Activated B cell treated with CpG ODN at 0.5 μM for 24 hours (primary cell): ENCODE results near the gene TEN1. TPM values are rescaled to one million over a fixed set of nuclear protein-coding genes. Genes with fewer than 3 reads are reported as not detected.

Source experiments
- ATAC-seq: fragments of 200-7000 bp; cut with Tn5 transposase; one replicate; pipeline ENCODE4 v1.10.0; 2021; ENCODE audit warnings: low read depth, mild to moderate bottlenecking, moderate library complexity
- CTCF ChIA-PET: fragments of 350-600 bp; sonication (Branson Sonifier 250); formaldehyde crosslinking; loops from one replicate; lab custom pipeline; 2021; ENCODE audit warnings: antibody characterized with exemption; lab: Charles Lee
- POLR2A ChIA-PET: fragments of 350-600 bp; sonication (Branson Sonifier 250); formaldehyde crosslinking; loops from one replicate; lab custom pipeline; 2021; ENCODE audit warnings: antibody characterized with exemption; lab: Charles Lee
- DNase-seq: peaks from one replicate; pipeline ENCODE4 v3.0.0; 2022
- H3K27ac Mint-ChIP-seq: one replicate; pipeline ENCODE4 v1.8.0; 2020; ENCODE audit warnings: mixed read lengths
- H3K27me3 Mint-ChIP-seq: one replicate; pipeline ENCODE4 v1.8.0; 2021; ENCODE audit warnings: mixed read lengths
- H3K36me3 Mint-ChIP-seq: one replicate; pipeline ENCODE4 v1.8.0; 2021; ENCODE audit warnings: low read depth, mixed read lengths
- H3K4me1 Mint-ChIP-seq: one replicate; pipeline ENCODE4 v1.8.0; 2021; ENCODE audit warnings: mixed read lengths
- H3K4me3 Mint-ChIP-seq: one replicate; pipeline ENCODE4 v1.8.0; 2020; ENCODE audit warnings: mild to moderate bottlenecking, mixed read lengths
- H3K9me3 Mint-ChIP-seq: one replicate; pipeline ENCODE4 v1.8.0; 2020; ENCODE audit warnings: mixed read lengths
- CTCF ChIP-seq: fragments of 200-600 bp; IDR thresholded peaks from one replicate; pipeline ENCODE4 v1.8.0; 2022; ENCODE audit warnings: antibody characterized with exemption, mild to moderate bottlenecking
- intact Hi-C: fragments of 100-400 bp; cut with micrococcal nuclease; formaldehyde crosslinking; loops from one replicate; pipeline ENCODE4 v1.15.1; 2024
- total RNA-seq: library from RNA; stranded (reverse); gene quantifications from 2 replicates; pipeline ENCODE4 v1.2.3, GENCODE V29; 2022

TEN1 gene
- total RNA-seq, 1 donor from 2014 or later: 22.7 TPM

DNA sequence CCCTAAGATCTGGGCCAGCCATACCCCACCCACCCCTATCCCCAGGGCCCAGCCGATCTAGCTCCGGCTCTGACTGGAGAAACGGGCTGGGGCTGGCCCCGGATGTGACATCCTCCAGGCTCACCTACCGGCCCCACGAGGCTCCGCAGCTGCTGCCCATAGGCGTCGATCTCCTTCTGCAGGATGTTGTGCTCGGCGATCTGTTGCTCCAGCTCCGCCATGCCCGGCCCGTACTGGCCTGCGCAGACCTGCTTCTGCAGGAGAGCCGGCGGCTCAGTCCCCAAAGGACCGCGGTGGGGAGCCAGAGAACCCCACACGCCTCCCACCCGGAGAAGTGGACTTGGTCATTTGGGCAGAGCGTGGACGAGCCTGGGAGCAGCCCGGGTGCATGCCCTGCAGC is 43.2 kb downstream of the TEN1 start:
- POLR2A ChIA-PET: no interaction called here
- no peaks in the 10 kb centered on the region for H3K36me3 Mint-ChIP-seq
- no peak for ATAC-seq
- H3K4me1 Mint-ChIP-seq: no peaks in the 10 kb centered on the region
- intact Hi-C loops: no loop called here
- DNase-seq: no peak
- no peak overlapping the region for H3K27ac Mint-ChIP-seq
- CTCF ChIA-PET: no interaction called here
- H3K27me3 Mint-ChIP-seq: no peaks in the 10 kb centered on the region
- H3K9me3 Mint-ChIP-seq: no peaks in the 10 kb centered on the region
- TF ChIP-seq CTCF: no peak
- H3K4me3 Mint-ChIP-seq: no peak overlapping the region

GRCh38 chr17:76022973-76023899 is 44.2 kb downstream of the TEN1 start:
- Mint-ChIP-seq H3K36me3 (no peaks in the 10 kb centered on the region), H3K27me3 (no peaks in the 10 kb centered on the region), H3K27ac (no peak overlapping the region), H3K4me3 (no peak overlapping the region), H3K4me1 (no peaks in the 10 kb centered on the region), H3K9me3 (no peaks in the 10 kb centered on the region)
- ATAC-seq: no peak
- DNase-seq: no peak
- intact Hi-C loops: no loop called here
- ChIA-PET POLR2A (no interaction called here), CTCF (no interaction called here)
- TF ChIP-seq CTCF: no peak

DNA sequence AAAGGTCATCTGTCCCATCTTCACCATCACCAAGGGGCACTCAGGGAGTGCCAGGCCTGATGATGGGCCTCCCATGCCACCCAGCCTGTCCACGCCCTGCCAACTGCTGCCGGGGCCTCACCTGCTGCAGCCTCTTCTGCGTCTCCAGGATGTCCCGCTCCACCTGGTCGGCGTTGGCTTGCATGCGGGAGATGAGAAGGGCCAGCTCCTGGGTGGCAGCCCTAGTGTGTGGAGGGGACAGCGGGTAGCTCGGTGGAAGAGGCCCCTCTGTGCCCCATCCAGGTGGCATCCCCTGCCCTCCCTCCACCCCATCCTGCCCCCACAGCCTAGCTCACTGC is 44.8 kb downstream of the TEN1 start:
- Mint-ChIP-seq H3K4me1 (no peaks in the 10 kb centered on the region), H3K36me3 (no peaks in the 10 kb centered on the region), H3K27me3 (no peaks in the 10 kb centered on the region), H3K27ac (no peak overlapping the region), H3K9me3 (no peaks in the 10 kb centered on the region), H3K4me3 (no peak overlapping the region)
- no peak for TF ChIP-seq CTCF
- ATAC-seq: no peak
- ChIA-PET POLR2A (no interaction called here), CTCF (no interaction called here)
- intact Hi-C loops: no loop called here
- DNase-seq: no peak

DNA sequence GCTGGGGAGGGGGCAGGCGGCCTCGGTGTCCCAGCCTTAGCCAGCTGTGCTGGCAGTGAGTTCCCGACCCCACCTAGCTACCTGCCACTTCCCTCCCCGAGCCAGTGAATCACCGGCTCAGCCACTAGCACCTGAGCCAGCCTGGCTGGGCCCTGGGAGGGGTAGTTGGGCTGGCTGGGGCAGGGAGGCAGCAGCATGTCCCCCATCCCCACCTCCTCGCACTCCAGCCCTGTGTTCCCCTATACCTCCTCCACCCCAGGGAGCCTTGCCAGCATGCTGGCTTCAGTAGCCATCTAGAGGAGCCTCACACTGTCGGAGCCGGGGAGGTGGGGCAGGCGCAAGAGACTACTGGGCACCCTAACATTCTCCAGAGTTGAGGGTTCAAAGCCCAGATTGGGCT is 45.3 kb downstream of the TEN1 start:
- ChIA-PET CTCF (no interaction called here), POLR2A (no interaction called here)
- Mint-ChIP-seq H3K27ac (no peak overlapping the region), H3K4me3 (no peak overlapping the region), H3K27me3 (no peaks in the 10 kb centered on the region), H3K9me3 (no peaks in the 10 kb centered on the region), H3K36me3 (no peaks in the 10 kb centered on the region), H3K4me1 (peaks cover 2% of the 10 kb centered on the region)
- intact Hi-C loops: no loop called here
- DNase-seq (no peak), ATAC-seq (no peak)
- TF ChIP-seq CTCF: no peak

GRCh38 chr17:76025294-76025693 is 46.3 kb downstream of the TEN1 start:
- no peaks in the 10 kb centered on the region for H3K36me3 Mint-ChIP-seq
- H3K27ac Mint-ChIP-seq: no peak overlapping the region
- intact Hi-C loops: no loop called here
- H3K4me1 Mint-ChIP-seq: peaks cover 8% of the 10 kb centered on the region
- ChIA-PET CTCF (no interaction called here), POLR2A (no interaction called here)
- H3K27me3 Mint-ChIP-seq: no peaks in the 10 kb centered on the region
- no peaks in the 10 kb centered on the region for H3K9me3 Mint-ChIP-seq
- ATAC-seq (no peak), DNase-seq (no peak)
- H3K4me3 Mint-ChIP-seq: no peak overlapping the region
- TF ChIP-seq CTCF: no peak
